NT2/D1 (cell line): ENCODE results near the gene ADARB2.
A peak's percentile ranks its signal among the peaks of the same experiment; 100 is the strongest.
"Not testable (repeated sequence)": the region's sequence is repeated elsewhere in the genome, so short reads cannot be mapped to it uniquely, and the experiment has no call there.

Experiments
- DNase-seq: peaks from one replicate; pipeline ENCODE4 v3.0.0-alpha.2; 2011; ENCODE audit warnings: low read depth, low spot score
- H3K27me3 ChIP-seq: 2 replicates; pipeline ENCODE4 v1.6.0; 2011; ENCODE audit warnings: mild to moderate bottlenecking; ENCODE audit not compliant: insufficient read length, insufficient read depth
- H3K36me3 ChIP-seq: 2 replicates; pipeline ENCODE4 v1.6.1; 2011; ENCODE audit warnings: mild to moderate bottlenecking, low read length, mixed read lengths; ENCODE audit not compliant: insufficient read depth, insufficient read length
- H3K4me1 ChIP-seq: 2 replicates; pipeline ENCODE4 v1.5.1; 2011; ENCODE audit not compliant: insufficient read depth, insufficient read length
- H3K4me3 ChIP-seq: 2 replicates; pipeline ENCODE4 v1.5.1; 2011; ENCODE audit warnings: low read depth; ENCODE audit not compliant: insufficient read length
- H3K9ac ChIP-seq: 2 replicates; pipeline ENCODE4 v1.6.0; 2011; ENCODE audit warnings: low read depth; ENCODE audit not compliant: insufficient read length
- H3K9me3 ChIP-seq: 2 replicates; pipeline ENCODE4 v1.5.1; 2011; ENCODE audit warnings: mild to moderate bottlenecking, low read length; ENCODE audit not compliant: insufficient read depth
- SUZ12 ChIP-seq: IDR thresholded peaks from 2 replicates; pipeline ENCODE4 v1.6.1; 2011; ENCODE audit not compliant: insufficient read length, insufficient read depth; ENCODE audit errors: extremely low read depth
- YY1 ChIP-seq: IDR thresholded peaks from 2 replicates; pipeline ENCODE4 v1.6.1; 2011; ENCODE audit not compliant: insufficient read length, insufficient read depth
- ZNF274 ChIP-seq: IDR thresholded peaks from 2 replicates; pipeline ENCODE4 v1.6.1; 2011; ENCODE audit warnings: mild to moderate bottlenecking, low read depth, low read length

ADARB2 gene

DNA sequence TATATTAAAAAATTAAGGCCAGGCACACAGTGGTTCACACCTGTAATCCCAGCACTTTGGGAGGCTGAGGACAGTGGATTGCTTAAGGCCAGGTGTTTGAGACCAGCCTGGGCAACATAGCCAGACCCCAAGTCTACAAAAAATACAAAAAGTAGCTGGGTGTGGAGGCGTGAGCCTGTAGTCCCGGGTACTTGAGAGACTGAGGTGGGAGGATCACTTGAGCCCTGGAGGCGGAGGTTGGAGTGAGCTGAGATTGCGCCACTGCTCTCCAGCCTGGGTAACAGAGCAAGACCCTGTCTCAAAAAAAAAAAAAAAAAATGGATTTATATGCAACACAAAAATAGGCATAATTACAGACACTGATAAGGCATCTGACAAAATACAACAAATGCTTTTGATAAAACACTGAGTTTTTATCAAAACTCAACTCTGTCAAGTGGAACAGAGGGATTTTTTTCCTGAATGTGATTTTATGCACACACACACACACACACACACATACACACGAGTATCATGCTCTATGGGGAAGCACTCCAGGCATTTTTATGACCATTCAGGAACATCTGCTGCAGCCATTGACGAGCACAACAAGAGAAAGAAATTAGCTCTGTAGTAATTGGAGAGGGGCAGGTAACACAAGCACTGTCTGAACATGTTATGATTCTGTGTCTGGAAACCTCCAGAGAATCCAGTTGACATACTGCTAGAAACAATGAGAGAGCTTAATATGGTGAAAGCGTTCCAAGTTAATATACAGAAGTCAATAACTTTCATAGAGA, 488.0 kb downstream of the ADARB2 start:
- H3K4me1 ChIP-seq: peaks cover 4% of the 10 kb centered on the region
- no peaks in the 10 kb centered on the region for H3K9me3 ChIP-seq
- H3K36me3 ChIP-seq: no peaks in the 10 kb centered on the region
- no peak for DNase-seq
- TF ChIP-seq ZNF274: no peak
- no peak for TF ChIP-seq YY1
- no peak for TF ChIP-seq SUZ12
- H3K4me3 ChIP-seq: no peak overlapping the region
- no peaks in the 10 kb centered on the region for H3K27me3 ChIP-seq
- no peak overlapping the region for H3K9ac ChIP-seq

DNA sequence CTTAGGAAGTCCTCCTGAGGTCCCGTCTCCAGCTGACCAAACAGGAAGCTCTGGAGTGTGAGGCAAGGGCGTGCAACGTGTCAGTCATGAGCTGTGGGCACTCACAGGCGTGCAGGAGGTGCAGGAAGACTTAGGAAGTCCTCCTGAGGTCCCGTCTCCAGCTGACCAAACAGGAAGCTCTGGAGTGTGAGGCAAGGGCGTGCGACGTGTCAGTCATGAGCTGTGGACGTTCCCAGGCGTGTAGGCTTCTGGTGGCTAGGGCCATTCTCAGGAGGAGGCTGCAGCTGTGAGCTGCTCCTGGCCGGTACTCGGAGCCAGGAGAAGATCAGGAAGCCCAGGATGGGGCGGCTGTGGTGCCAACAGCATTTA, 489.1 kb downstream of the ADARB2 start:
- not testable (repeated sequence) for H3K9ac ChIP-seq, H3K4me1 ChIP-seq, H3K4me3 ChIP-seq, H3K36me3 ChIP-seq, DNase-seq, H3K27me3 ChIP-seq, H3K9me3 ChIP-seq

DNA sequence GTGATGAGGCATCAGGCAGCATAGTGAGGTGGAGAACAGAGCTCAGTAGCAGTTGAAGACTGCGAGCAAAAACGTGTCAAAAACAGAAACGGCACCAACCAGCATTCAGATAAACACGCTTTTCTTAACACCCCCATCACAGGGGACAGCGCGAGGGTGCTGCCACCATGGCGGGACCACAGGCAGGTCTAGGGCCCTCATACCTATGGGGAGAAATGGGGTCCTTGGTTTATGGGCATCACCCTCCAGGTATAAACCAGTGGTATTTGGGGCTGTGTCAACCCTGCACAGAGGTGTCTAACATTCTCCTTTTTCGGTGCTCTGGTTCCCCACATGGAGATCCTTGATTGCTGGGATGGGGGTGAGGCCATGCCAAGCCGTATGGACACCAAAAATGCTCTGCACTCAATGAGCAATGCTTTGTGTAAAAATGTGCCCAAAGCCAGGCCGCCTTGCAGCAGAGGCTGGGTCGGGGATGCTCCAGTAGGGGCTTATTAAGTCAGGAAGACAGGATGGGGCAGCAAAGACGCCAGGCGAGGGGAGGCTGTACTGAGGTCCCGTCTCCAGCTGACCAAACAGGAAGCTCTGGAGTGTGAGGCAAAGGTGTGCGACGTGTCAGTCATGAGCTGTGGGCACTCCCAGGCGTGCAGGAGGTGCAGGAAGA, 489.6 kb downstream of the ADARB2 start:
- Histone ChIP-seq H3K9ac (no peak overlapping the region), H3K27me3 (no peaks in the 10 kb centered on the region), H3K36me3 (no peaks in the 10 kb centered on the region), H3K4me3 (no peak overlapping the region), H3K9me3 (no peaks in the 10 kb centered on the region), H3K4me1 (peaks cover 8% of the 10 kb centered on the region)
- no peak for TF ChIP-seq YY1
- no peak for TF ChIP-seq SUZ12
- TF ChIP-seq ZNF274: no peak
- DNase-seq: no peak

DNA sequence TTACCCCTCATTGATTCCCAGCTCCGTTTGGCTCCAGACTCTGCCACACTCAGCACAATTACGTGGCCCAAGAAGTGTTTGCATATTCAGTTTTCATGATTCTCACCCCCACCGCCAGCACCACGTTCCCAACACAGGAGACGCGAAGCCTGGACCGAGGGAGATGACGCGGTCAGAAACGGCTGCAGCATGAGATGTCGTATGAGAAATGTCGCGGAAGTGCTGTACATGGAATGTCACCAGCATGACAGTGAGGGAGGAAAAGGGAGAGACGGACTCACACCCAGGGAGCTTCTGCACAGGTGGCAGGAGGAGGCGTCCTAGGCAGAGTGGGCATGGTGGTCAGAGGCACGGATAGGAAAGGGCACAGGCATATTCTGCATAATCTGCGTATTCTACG, 492.8 kb downstream of the ADARB2 start:
- Histone ChIP-seq H3K4me1 (peaks cover 8% of the 10 kb centered on the region), H3K36me3 (no peaks in the 10 kb centered on the region), H3K9me3 (no peaks in the 10 kb centered on the region), H3K27me3 (no peaks in the 10 kb centered on the region), H3K4me3 (no peak overlapping the region), H3K9ac (peak overlapping the region; percentile 9)
- DNase-seq: no peak
- TF ChIP-seq ZNF274 (no peak), YY1 (no peak), SUZ12 (no peak)

DNA sequence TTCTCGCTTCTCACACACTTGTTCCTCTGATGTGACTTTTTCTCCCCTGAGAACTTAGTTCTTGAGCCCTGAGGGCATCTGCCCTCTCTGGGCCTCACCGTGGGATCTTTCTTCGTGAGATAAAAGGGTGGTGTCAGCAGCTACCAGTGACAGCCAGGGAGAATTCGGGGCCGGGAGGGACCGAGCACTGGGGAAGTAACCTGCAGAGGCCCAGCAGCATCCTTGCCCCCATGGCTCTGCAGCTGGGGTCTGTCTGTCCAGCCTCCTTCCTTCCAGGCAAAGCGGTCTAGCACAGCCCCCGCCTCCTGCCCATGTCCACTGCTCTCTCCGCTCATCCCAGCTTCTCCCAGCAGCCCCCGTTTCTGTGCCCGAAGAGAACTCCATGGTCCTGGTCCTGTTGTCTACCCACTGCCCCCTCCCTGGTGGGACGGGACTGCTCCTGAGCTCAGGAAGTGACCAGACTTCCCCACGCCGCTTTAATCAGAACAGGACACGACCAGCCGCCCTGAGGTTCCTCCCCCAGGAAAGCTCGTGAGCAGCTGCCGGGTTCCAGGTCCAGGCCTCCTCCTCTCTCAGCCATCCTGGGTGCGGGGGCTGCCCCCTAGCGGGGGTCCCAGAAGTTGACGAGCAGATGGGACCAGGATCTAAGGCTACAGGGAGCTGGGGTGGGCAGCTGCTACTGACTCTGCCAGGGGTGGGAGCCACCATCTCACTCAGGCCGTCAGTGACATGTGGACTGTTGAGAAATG, 493.7 kb downstream of the ADARB2 start:
- no peaks in the 10 kb centered on the region for H3K27me3 ChIP-seq
- no peaks in the 10 kb centered on the region for H3K9me3 ChIP-seq
- TF ChIP-seq SUZ12: no peak
- no peak for TF ChIP-seq YY1
- TF ChIP-seq ZNF274: no peak
- peaks cover 8% of the 10 kb centered on the region for H3K4me1 ChIP-seq
- H3K36me3 ChIP-seq: no peaks in the 10 kb centered on the region
- no peak overlapping the region for H3K9ac ChIP-seq
- no peak overlapping the region for H3K4me3 ChIP-seq
- DNase-seq: no peak

DNA sequence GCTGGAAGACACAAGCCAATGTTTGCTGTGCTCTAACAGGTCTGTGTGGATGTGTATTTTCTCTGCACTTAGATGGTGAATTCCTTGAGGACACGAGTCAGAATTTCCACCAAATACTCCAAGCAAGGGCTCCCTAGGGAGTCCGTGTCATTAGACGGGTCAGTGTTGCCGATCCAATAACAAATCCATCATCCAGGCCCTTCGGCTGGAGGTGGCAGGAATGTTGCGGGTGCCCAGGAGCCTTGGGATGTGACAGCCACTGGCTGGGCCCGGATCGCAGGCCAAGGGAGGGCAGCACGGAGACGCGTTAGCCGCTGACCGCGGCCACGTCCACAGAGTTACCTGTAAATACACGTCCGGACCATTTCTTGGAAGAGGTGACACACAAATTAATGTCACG, 494.4 kb downstream of the ADARB2 start:
- no peak for TF ChIP-seq SUZ12
- no peak for TF ChIP-seq YY1
- no peak for TF ChIP-seq ZNF274
- Histone ChIP-seq H3K4me3 (no peak overlapping the region), H3K9ac (no peak overlapping the region), H3K27me3 (no peaks in the 10 kb centered on the region), H3K9me3 (no peaks in the 10 kb centered on the region), H3K36me3 (no peaks in the 10 kb centered on the region), H3K4me1 (peaks cover 8% of the 10 kb centered on the region)
- DNase-seq: no peak

DNA sequence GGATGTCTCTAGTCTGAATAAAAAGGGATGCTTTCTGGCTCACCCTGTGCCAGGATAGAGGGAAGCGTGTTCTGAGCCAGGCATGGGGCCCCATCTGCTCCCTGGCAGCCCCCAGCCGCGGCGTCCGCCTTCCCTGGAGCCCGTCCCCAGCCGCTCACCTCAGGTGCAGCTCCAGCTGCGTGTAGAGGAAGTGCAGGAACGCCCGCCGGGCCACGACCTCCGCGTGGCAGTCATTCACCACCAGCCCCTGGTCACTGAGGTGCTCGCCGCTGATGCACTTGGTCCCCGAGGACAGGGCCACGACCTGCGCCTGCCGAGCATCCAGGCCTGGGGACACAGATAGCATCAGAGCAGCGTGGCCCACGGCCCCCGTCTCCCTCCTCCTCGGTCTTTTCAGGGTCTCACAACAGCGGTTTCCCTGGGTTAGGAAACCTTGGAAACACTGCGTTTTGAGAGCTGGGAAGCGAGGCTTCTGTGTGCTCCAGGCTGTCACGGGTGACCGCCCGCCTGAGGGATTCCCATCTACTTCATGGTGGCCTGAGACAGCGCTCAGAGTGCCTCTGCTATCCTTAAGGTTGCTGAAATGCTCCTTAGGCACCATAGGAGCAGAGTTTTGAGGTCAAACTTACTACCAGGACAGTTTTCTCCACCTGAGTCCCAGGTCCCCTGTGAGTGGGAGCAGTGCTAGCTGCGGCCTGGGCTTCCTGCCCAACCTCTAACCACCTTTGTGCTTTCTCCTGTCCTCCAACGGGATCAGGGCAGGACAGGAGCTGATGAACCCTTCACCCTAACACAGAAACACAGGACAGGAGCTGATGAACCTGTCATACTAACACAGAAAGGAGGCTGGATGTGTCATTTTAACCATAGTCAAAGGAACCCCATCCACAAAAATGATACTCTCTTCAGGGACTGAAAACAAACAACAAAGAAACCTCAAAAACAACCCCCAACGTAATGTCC, 495.1 kb downstream of the ADARB2 start:
- no peak for DNase-seq
- TF ChIP-seq ZNF274 (no peak), SUZ12 (no peak), YY1 (no peak)
- H3K27me3 ChIP-seq: no peaks in the 10 kb centered on the region
- no peak overlapping the region for H3K4me3 ChIP-seq
- H3K9ac ChIP-seq: no peak overlapping the region
- no peaks in the 10 kb centered on the region for H3K36me3 ChIP-seq
- peaks cover 8% of the 10 kb centered on the region for H3K4me1 ChIP-seq
- no peaks in the 10 kb centered on the region for H3K9me3 ChIP-seq
